Stimulated activated CD4-positive, alpha-beta T cell treated with anti-CD3 and anti-CD28 coated beads, Interleukin-2, amount 100 ng/mL, for 48 hours (primary cell): ENCODE data around the gene TAAR6.
"Not testable (repeated sequence)": the region's sequence is repeated elsewhere in the genome, so short reads cannot be mapped to it uniquely, and the experiment has no call there.

ENCODE experiments used
- DNase-seq, 2 donors: peaks; one replicate each; pipeline ENCODE4 v3.0.0-alpha.2; 2020

Gene TAAR6

GRCh38 chr6:132570221-132570777 lies at the start of gene TAAR6:
TAAR6 (plus strand) TSS chr6:132570322; CDS start chr6:132570322, 0 bp downstream.
- DNase-seq = no peak

- no peak for DNase-seq
Observed at GRCh38 chr6:132520953-132521352, 49.2 kb upstream of the TAAR6 start.

GRCh38 chr6:132524646-132525045 lies 45.5 kb upstream of the TAAR6 start:
- DNase-seq = no peak

GRCh38 chr6:132525866-132526265 lies 44.3 kb upstream of the TAAR6 start:
- DNase-seq = no peak

- no peak for DNase-seq
Observed at GRCh38 chr6:132526461-132526860, 43.7 kb upstream of the TAAR6 start.

- no peak for DNase-seq
Observed at GRCh38 chr6:132527791-132528190, 42.3 kb upstream of the TAAR6 start.

- peak; percentile 73 to 74 for DNase-seq
Observed at GRCh38 chr6:132530293-132530974, 39.7 kb upstream of the TAAR6 start.

- not testable (repeated sequence) for DNase-seq
Observed at GRCh38 chr6:132534546-132534945, 35.6 kb upstream of the TAAR6 start.

GRCh38 chr6:132537145-132537544 lies 33.0 kb upstream of the TAAR6 start:
- DNase-seq = no peak

- no peak for DNase-seq
Observed at GRCh38 chr6:132537977-132538376, 32.1 kb upstream of the TAAR6 start, which contains the start of gene TAAR9. TAAR9 (plus strand) TSS chr6:132538277; CDS start chr6:132538290, 13 bp downstream.

- DNase-seq = no peak
Observed at GRCh38 chr6:132544826-132545225, 25.3 kb upstream of the TAAR6 start.

GRCh38 chr6:132548746-132549463 lies 21.2 kb upstream of the TAAR6 start:
- no peak for DNase-seq

- no peak for DNase-seq
Observed at GRCh38 chr6:132551214-132551613, 18.9 kb upstream of the TAAR6 start.

- DNase-seq = no peak
Observed at GRCh38 chr6:132552372-132552771, 17.8 kb upstream of the TAAR6 start, which contains the start of gene TAAR8. TAAR8 (plus strand) TSS chr6:132552672; CDS start chr6:132552693, 21 bp downstream.

GRCh38 chr6:132560087-132560486 lies 10.0 kb upstream of the TAAR6 start:
- not testable (repeated sequence) for DNase-seq

- DNase-seq = no peak
Observed at GRCh38 chr6:132566404-132566803, 3.7 kb upstream of the TAAR6 start.

GRCh38 chr6:132567566-132567965 lies 2.6 kb upstream of the TAAR6 start:
- no peak for DNase-seq

GRCh38 chr6:132568611-132569010 lies 1.5 kb upstream of the TAAR6 start:
- no peak for DNase-seq

GRCh38 chr6:132569170-132569569 lies 952 bp upstream of the TAAR6 start:
- no peak for DNase-seq

GRCh38 chr6:132571774-132572173 lies 1.7 kb downstream of the TAAR6 start:
- DNase-seq = no peak

- DNase-seq = no peak
Observed at GRCh38 chr6:132584698-132585097, 14.6 kb downstream of the TAAR6 start.

GRCh38 chr6:132587424-132587823 lies 17.3 kb downstream of the TAAR6 start:
- no peak for DNase-seq

GRCh38 chr6:132589454-132589853 lies 19.3 kb downstream of the TAAR6 start, which contains the start of gene TAAR5:
TAAR5 (minus strand) TSS chr6:132589741; CDS start chr6:132589686, 55 bp downstream.
- no peak for DNase-seq

GRCh38 chr6:132590362-132590761 lies 20.2 kb downstream of the TAAR6 start:
- no peak for DNase-seq
